NCI-H2227 (cell line): ENCODE results near the gene WNT3A.

ENCODE experiments used
- DNase-seq: peaks from one replicate; lab custom pipeline; 2025; ENCODE audit not compliant: unreplicated experiment; lab: John Stamatoyannopoulos, UW

The WNT3A gene

DNA sequence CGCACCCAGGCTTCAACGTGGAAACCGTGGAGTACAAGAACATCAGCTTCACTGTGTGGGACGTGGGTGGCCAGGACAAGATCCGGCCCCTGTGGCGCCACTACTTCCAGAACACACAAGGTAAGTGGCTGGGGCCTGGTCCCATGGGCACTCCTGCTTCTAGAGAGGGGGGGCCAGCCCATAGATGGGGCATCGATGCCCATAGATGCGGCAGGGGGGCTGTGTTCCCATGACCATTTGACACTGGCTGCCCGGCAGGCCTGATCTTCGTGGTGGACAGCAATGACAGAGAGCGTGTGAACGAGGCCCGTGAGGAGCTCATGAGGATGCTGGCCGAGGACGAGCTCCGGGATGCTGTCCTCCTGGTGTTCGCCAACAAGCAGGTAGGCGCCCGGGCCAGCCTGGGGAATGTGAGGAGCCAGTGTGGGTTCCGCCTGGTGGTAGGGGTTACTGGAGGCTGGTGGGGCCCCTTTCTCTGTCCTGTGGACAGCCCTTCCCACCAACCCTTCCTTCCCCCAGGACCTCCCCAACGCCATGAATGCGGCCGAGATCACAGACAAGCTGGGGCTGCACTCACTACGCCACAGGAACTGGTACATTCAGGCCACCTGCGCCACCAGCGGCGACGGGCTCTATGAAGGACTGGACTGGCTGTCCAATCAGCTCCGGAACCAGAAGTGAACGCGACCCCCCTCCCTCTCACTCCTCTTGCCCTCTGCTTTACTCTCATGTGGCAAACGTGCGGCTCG is 90.7 kb downstream of the WNT3A start:
- DNase-seq = no peak

DNA sequence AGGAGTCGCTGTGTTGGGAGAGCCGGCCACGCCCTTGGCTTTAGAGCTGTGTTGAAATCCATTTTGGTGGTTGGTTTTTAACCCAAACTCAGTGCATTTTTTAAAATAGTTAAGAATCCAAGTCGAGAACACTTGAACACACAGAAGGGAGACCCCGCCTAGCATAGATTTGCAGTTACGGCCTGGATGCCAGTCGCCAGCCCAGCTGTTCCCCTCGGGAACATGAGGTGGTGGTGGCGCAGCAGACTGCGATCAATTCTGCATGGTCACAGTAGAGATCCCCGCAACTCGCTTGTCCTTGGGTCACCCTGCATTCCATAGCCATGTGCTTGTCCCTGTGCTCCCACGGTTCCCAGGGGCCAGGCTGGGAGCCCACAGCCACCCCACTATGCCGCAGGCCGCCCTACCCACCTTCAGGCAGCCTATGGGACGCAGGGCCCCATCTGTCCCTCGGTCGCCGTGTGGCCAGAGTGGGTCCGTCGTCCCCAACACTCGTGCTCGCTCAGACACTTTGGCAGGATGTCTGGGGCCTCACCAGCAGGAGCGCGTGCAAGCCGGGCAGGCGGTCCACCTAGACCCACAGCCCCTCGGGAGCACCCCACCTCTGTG is 91.6 kb downstream of the WNT3A start:
- no peak for DNase-seq

GRCh38 chr1:228099331-228099732 is 92.5 kb downstream of the WNT3A start:
- no peak for DNase-seq

DNA sequence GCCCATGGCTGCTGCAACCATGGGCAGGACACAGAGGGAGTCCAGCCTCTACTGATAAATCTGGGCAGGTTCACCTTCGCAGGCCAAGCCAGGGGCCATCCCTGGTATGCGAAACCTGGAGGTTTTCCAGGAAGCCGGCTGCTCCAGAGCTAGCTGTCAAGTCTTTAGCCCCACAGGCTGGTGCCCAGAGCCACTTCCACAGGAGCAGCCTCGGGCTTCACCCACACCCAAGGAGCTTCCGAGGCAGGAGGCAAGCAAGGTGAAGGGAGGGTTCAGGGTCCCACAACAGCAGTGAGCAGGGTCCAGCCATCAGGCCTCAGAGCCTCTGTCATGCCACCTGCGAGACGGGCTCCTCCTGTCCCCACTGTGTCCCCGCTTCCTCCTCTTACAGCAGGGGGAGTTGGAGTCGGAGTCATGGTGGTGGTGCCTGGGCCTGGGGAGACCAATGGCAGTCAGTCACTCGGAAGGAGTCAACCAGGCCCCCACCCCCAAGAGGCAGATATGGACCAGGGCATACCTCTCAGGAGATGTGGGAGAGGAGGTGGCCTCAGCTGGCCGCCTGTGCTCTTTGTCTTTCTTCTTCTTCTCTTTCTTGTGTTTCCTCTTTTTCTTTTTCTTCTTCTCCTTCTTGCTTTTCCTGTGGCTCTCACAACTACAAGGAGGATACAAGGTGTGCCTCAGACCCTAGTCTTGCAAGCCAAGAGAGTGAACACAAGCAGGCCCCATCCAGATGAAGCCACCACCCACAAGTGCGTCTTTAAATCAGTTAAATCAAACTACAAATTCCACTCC is 94.2 kb downstream of the WNT3A start:
- no peak for DNase-seq

GRCh38 chr1:228101614-228101993 is 94.8 kb downstream of the WNT3A start:
- peak; percentile 33 for DNase-seq

- DNase-seq = peak; percentile 59
These were observed 95.4 kb downstream of the WNT3A start for GRCh38 chr1:228101994-228102790.

GRCh38 chr1:228102791-228103620 is 96.2 kb downstream of the WNT3A start, which contains the start of gene C1orf35:
C1orf35 (minus strand) TSS chr1:228103325; CDS start chr1:228103227, 98 bp downstream.
- peak; percentile 98 for DNase-seq

- DNase-seq = no peak
These were observed 97.9 kb downstream of the WNT3A start for GRCh38 chr1:228104526-228105269.

DNA sequence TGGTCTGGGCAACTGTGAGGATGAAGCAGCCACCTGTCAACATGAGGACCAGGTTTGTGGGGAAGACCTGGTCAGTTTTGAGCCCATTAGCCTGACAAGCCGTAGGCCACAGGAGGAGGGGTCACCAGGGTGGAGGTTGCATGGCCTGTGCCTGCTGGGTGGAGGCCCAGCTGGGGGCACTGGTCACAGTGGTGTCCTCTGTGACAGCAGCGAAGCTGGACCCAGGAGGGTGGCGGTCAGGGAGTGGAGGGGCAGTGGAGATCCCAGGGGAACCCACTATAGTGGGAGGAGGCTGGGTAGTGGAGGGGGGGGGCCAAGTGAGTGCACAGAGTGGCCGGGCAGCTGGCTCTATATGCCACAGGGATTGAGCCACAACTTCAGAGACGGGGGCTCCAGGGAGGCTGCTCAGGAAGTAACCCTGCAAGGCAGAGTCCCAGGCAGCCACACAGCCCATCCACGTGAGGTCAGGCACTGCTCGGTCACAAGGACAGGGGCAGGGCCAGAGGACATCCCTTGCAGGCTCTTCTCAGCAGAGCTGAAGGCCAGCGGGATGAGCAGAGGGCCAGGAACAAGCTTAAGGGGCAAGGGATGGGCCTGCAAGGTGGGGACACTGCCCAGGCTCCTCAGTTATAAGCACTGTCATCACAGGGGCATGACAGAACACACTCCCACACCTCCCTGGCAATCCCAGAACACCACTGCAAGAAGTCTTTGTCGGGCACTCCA is 98.6 kb downstream of the WNT3A start:
- no peak for DNase-seq

- DNase-seq = no peak
These were observed 99.4 kb downstream of the WNT3A start for GRCh38 chr1:228105996-228106799.

DNA sequence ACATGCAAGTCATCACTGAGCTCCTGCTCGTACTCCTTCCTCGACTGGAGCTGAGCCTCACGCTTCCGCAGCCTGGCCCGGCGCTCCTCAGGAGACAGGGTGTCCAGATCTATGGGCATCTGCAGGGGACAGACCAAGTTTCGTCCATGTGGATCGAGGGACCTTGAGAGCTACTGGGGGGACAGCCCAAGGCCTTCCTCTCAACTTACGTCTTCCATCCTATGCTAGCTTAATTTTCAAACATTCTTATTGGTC is 99.9 kb downstream of the WNT3A start:
- no peak for DNase-seq

DNA sequence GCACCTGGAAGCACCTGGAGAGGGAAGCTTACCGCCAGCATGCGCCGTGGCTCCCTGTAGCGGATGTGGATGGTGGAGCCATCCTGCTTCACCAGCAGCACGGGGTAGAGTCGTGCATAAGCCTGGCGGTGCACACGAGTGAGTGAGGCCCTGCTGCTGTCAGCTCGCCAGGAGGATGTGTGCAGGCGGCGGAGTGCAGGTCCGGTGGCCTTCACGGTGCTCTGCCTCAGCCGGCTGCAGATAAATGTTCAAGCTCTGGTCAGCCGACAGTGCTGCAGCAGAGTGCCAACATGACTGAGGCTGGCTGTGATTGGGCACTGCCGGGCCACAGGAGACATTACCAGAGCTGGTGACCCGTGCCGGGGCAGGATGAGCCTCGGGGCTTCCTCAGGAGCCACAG is 100.8 kb downstream of the WNT3A start:
- no peak for DNase-seq

DNA sequence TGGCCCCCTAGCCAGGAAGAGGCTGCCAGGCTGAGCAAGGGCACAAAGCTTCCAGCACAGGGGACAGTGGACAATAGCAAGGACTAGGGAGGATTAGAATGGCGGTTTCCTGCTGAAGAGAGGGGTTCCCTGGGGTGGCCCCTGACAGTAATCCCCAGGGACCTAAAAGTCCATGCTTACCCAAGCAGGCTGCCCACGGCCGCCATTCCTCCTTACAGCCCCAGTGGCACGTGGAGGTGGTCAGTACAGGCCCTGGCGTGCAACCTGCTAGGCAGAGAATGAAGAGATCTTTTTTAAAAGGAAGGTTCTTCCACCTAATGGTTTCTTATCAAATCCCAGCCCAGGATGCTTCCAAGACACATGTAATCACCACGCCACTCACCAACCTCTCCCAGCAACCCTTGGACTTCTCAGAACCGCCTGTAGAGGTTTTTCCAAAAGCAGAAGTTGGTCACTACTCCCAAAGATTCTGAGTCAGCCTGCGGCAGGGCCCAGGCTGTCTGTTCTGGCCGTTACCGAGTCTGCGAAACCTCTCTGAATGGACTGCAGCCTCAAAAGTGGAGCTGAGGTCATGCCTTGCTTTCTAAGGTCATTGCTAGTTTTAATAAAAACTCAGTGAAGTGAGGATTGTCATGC is 101.4 kb downstream of the WNT3A start:
- DNase-seq = no peak

GRCh38 chr1:228108742-228109072 is 101.9 kb downstream of the WNT3A start:
- no peak for DNase-seq

DNA sequence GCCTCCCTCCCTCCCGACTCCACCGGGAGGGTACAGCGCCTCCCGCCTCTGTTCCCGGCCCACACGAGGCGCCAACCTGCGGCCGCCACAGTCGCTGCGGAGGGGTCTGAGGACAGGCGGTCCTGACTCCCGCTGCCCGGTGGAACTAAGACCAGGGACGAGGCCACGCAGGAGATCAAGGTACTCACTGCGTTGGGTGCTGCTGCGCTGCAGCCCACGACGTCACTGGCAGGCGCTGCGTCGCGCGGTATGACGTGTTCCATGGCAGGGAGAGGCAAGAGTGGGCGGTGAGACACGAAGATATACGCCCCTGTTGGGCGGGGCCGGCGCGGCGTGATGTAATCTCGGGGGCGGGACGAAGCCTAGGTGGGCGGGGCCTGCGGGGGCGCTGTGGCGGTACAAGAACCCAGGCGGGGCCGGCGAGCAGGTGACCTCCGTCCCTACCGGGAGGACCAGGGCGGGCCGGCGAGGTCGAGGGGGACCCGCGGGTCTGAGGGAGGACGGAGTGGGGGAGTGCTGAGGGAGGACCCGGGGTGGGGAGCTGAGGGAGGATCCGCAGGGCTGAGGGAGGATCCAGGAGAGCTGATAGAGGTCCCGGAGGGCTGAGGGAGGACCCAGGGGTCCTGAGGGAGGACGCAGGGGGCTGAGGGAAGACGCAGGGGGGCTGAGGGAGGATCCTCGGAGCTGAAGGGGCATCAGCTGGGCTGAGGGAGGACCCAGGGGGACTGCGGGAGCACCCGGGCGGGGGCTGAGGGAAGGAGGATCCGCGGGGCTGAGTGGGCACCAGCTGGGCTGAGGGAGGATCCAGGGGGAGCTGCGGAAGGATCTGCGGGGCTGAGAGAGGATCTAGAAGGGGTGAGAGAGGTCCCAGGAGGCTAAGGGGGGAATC is 102.5 kb downstream of the WNT3A start, which contains the start of gene MRPL55:
TSS of gene MRPL55 (minus strand) at position 227 of the 889 bp plus-strand sequence. CDS start 1,039 bp downstream, outside the sequence.
- peak; percentile 97 for DNase-seq

DNA sequence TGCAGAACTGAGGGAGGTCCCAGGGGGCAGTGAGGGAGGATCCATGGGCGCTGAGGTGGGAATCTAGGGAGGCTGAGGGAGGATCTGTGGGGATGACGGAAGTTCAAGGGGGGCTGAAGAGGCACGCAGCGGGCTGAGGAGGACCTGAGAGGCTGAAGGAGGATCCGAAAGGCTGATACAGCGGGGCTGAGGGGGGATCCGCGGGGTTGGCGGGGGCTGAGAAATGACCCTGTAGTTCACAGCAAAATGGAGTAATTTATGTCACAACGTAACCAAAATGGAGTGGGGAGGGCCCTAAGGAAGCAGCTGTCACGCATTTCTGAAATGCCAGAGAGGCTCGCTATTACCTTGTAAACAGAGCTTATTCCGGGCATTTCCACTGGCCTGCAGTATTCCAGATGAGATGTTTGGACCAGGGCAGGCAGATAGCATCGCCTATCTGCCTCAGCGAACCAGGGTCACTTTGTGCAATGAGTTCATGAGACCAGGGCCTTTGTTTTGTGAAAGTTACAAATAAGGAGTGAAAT is 103.2 kb downstream of the WNT3A start:
- peak; percentile 52 for DNase-seq

DNA sequence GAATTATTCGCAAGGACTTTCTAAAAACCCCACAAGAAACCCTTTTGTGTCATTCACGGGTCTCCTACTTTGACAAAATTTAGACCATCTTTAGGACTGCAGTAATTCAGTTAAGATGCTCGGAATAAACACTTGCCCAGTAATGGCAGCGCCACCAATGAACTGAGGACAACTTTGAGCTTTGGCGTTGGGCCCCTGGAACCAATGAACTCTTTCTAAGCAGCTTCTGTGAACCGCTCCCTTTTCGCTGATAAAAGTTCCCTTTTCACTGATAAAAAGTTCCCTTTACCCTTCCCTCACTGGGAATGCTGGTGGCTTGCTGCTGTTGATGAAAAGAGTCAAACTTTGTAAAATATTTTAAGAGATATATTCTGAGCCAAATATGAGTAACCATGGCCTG is 103.8 kb downstream of the WNT3A start:
- no peak for DNase-seq
